Type B pancreatic cell (in vitro differentiated cells): ENCODE measurements around the gene USP49. TPM values are rescaled to one million over a fixed set of nuclear protein-coding genes. Genes with fewer than 3 reads are reported as not detected.

Experiments
- DNase-seq: peaks from one replicate; pipeline ENCODE4 v3.0.0; 2021; ENCODE audit warnings: mixed read lengths; ENCODE audit not compliant: unreplicated experiment; ENCODE audit errors: extremely low spot score
- H3K27ac Mint-ChIP-seq: 2 replicates; pipeline ENCODE4 v1.8.0; 2021; ENCODE audit warnings: mild to moderate bottlenecking, mixed read lengths
- H3K27me3 Mint-ChIP-seq: 2 replicates; pipeline ENCODE4 v1.8.0; 2021; ENCODE audit warnings: mixed read lengths
- H3K36me3 Mint-ChIP-seq: 2 replicates; pipeline ENCODE4 v1.8.0; 2021; ENCODE audit warnings: mixed read lengths
- H3K4me1 Mint-ChIP-seq: one replicate; pipeline ENCODE4 v1.8.0; 2021; ENCODE audit warnings: mixed read lengths; ENCODE audit not compliant: unreplicated experiment
- H3K4me3 Mint-ChIP-seq: 2 replicates; pipeline ENCODE4 v1.8.0; 2021; ENCODE audit warnings: mild to moderate bottlenecking, mixed read lengths
- H3K9me3 Mint-ChIP-seq: 2 replicates; pipeline ENCODE4 v1.8.0; 2021; ENCODE audit warnings: mixed read lengths
- total RNA-seq: library from RNA; stranded (reverse); gene quantifications from 2 replicates; pipeline ENCODE4 v1.2.1, GENCODE V29; 2021; ENCODE audit warnings: low replicate concordance
- TF ChIP-seq, protein P1 (sequence below): fragments of 200-600 bp; sonication (generic); conservative IDR thresholded peaks from 2 replicates; pipeline ENCODE4 v1.5.0; 2021; ENCODE audit warnings: antibody characterized with exemption, mild to moderate bottlenecking

Gene USP49
- total RNA-seq, 1 donor from 2014 or later: 13.2 TPM

DNA sequence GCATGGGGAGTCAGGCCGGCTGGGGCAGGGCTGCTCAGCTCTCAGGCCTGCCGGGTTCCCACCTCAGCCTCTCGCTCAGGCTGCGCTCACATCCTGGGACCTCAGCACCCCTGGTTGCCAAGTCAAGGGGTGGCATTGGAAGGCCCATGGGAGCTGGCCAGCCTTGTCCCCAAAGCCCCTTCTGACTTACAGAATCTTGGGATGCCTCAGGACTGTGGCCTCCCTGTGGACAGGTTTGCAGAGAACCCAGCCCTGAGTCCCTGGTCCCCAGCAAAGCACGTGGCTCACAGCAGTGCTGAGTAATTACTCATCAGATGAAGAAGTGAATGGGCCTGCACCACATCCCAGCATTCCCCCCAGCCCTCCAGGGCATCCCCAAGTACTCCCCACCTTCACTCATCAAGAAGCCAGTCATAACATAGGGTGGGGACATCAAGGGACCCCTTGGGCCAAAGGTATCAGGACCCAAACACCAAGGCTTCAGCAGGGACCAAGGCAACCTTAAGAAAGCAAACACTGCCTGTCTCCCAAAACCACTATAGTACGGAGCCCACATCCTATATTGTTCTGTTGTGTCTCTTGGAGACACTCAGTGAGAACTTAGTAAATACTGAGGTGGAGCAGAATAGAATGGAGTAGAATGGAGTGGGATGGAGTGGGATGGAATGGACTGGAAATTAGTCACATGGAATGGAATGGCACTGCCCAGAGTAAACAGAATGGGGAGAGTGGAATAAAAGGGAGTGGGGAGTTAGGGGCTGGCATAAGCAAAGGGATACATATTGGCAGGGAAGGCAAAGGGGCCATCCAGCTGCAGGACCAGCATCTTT is 151.6 kb downstream of the USP49 start:
- Mint-ChIP-seq H3K27me3 (peaks cover 9% of the 10 kb centered on the region), H3K4me1 (no peaks in the 10 kb centered on the region), H3K36me3 (no peaks in the 10 kb centered on the region), H3K4me3 (no peak overlapping the region), H3K9me3 (no peaks in the 10 kb centered on the region), H3K27ac (no peak overlapping the region)
- TF ChIP-seq, protein P1, sequence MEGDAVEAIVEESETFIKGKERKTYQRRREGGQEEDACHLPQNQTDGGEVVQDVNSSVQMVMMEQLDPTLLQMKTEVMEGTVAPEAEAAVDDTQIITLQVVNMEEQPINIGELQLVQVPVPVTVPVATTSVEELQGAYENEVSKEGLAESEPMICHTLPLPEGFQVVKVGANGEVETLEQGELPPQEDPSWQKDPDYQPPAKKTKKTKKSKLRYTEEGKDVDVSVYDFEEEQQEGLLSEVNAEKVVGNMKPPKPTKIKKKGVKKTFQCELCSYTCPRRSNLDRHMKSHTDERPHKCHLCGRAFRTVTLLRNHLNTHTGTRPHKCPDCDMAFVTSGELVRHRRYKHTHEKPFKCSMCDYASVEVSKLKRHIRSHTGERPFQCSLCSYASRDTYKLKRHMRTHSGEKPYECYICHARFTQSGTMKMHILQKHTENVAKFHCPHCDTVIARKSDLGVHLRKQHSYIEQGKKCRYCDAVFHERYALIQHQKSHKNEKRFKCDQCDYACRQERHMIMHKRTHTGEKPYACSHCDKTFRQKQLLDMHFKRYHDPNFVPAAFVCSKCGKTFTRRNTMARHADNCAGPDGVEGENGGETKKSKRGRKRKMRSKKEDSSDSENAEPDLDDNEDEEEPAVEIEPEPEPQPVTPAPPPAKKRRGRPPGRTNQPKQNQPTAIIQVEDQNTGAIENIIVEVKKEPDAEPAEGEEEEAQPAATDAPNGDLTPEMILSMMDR: no peak
- DNase-seq: no peak

DNA sequence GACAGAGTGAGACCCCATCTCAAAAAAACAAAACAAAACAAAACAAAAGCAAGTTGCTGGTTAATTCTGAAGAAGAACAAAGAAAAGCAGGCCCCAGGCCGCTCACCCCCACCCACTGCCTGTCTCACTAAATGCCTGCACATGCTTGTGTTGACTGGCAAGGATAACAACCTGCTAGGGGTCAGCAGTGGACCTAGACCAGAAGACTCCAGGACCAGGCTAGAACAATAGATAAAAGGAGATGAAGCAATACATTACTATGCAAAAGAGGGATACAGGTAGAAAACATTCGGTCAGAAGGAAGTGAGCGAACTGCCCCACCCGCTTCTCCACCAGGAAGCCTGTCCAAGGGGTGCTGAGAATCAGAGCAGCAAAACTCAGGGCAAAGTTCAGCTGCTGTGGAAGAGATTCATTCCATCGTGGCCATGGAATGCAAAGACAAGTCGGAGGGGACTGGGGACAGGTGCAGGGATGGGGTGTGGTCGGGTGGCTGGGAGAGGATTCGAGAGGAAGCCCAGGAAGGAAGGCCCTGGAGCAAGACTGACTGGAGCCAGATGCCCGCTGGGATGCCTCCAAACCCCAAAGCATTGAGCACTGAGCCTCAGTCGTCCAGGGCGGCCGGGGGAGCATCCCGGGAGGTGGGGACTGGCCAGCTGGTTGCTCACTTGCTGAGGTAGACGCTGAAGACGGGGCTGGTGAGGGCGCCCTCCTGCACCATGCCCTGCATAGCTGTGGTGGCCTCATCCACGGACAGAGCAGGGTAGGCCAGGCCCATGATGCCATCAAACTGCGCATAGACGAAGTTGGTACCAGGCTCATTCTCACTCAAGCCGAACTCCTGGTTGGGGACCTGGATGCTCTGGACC is 153.3 kb downstream of the USP49 start:
- Mint-ChIP-seq H3K36me3 (no peaks in the 10 kb centered on the region), H3K4me3 (no peak overlapping the region), H3K9me3 (no peaks in the 10 kb centered on the region), H3K4me1 (no peaks in the 10 kb centered on the region), H3K27me3 (peaks cover 6% of the 10 kb centered on the region), H3K27ac (peak overlapping the region; percentile 30)
- no peak for DNase-seq
- TF ChIP-seq, protein P1: no peak

DNA sequence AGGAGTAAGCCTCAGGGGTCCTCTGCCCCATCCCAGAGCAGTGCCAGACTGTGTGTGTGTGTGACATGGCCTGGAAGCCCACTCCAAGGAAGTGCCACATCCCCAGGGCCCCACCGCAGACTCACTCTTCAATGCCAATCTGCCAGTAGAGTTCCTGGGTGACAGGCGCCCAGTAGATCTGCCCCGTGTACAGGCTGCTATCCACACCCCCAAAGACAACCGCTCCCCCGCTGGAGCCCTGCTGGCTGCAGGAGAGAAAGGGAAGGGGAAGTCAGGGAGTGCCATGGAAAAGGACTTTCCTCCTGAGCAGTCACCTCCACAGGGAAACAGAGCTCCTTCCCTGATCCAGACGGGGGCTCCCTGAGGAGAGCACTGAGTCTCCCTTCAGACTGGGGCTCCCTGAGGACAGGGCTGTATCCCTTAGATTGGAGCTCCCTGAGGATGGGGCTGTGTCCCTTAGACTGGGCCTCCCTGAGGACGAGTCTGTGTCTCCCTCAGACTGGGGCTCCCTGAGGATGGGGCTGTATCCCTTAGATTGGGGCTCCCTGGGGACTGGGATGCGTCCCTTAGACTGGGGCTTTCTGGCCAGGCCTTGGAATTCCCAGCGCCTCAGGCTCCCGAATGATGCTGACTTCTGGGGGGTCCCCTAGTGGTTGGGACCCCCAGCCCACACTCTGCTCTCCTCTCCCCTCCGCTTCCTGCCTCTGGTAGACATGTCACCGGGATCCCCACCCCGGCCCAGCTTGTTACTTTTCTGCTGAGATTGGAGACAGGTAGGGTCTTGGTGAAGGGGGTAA is 154.6 kb downstream of the USP49 start:
- no peak for DNase-seq
- Mint-ChIP-seq H3K36me3 (no peaks in the 10 kb centered on the region), H3K4me1 (no peaks in the 10 kb centered on the region), H3K4me3 (no peak overlapping the region), H3K27ac (peak overlapping the region; percentile 13), H3K27me3 (peaks cover 9% of the 10 kb centered on the region), H3K9me3 (no peaks in the 10 kb centered on the region)
- TF ChIP-seq, protein P1: no peak

Other genes starting within 250 kb of the USP49 start
- 4.6 and 6.2 TPM in 2 replicates for gene TFEB, start 159.8 kb downstream of the USP49 start, total RNA-seq
- 3.5 and 56.6 TPM in 2 replicates for gene PGC, start 148.0 kb downstream of the USP49 start, total RNA-seq
- 2.2 and 7.0 TPM in 2 replicates for gene FRS3, start 115.5 kb downstream of the USP49 start, total RNA-seq
- gene PRICKLE4, start 114.6 kb downstream of the USP49 start, total RNA-seq: 2.1 and 2.8 TPM in 2 replicates
- 193 and 203 TPM in 2 replicates for gene TOMM6, start 107.7 kb downstream of the USP49 start, total RNA-seq
- gene MED20, start 25.8 kb upstream of the USP49 start, total RNA-seq: 31.8 and 35.7 TPM in 2 replicates
- gene BYSL, start 26.1 kb upstream of the USP49 start, total RNA-seq: 32.3 and 36.5 TPM in 2 replicates
- 60.4 and 172 TPM in 2 replicates for gene CCND3, start 46.4 kb upstream of the USP49 start, total RNA-seq
- gene TAF8, start 155.1 kb upstream of the USP49 start, total RNA-seq: 30.7 and 36.0 TPM in 2 replicates
- gene C6orf132, start 247.2 kb upstream of the USP49 start, total RNA-seq: 22.9 and 56.4 TPM in 2 replicates